SH-SY5Y (cell line): ENCODE results near the gene POU4F1.

ENCODE experiments used
- GATA2 ChIP-seq: IDR thresholded peaks from 2 replicates; pipeline ENCODE4 v1.6.1; 2011; ENCODE audit warnings: mild to moderate bottlenecking, low read depth, low read length
- GATA3 ChIP-seq: IDR thresholded peaks from 2 replicates; pipeline ENCODE4 v1.6.1; 2011; ENCODE audit warnings: low read depth, mild to moderate bottlenecking, low read length, moderate library complexity

Gene POU4F1, protein sequence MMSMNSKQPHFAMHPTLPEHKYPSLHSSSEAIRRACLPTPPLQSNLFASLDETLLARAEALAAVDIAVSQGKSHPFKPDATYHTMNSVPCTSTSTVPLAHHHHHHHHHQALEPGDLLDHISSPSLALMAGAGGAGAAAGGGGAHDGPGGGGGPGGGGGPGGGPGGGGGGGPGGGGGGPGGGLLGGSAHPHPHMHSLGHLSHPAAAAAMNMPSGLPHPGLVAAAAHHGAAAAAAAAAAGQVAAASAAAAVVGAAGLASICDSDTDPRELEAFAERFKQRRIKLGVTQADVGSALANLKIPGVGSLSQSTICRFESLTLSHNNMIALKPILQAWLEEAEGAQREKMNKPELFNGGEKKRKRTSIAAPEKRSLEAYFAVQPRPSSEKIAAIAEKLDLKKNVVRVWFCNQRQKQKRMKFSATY

DNA sequence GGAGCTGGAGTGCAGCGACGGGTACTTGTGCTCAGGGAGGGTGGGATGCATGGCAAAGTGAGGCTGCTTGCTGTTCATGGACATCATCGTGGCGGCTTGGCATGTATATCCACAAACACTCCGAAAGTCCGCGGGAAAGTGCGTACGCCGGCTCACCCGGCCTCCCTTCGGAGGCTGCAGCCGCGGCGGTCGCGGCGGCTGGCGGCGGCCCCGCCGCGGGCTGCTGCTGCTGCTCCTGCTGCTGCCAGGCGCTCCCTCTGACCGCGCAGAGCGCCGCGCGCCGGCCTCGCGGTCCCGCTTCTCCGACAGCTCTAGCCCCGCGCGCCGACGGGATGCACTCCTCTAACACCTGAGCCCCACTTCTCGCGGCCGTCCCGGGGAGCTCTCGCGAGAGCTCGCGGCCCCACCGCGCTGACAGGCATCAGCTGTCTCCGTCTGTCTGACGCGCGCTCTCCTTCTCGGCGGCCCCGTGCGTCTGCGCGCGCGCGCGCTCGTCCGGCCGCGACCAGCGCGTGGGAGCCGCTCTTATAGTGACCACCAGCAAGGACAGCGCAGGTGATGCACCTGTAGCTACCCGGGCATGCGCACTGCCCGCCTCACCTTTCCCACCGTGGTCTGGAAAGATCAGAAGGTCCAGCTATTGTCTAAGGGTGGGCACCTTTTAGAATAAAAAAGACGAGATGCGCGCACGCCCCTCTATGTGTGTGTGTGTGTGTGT, at the start of gene POU4F1:
TSS of gene POU4F1 (minus strand) at position 313 of the 718 bp plus-strand sequence. CDS start at position 87, 226 bp downstream.
- TF ChIP-seq GATA3: no peak
- no peak for TF ChIP-seq GATA2

DNA sequence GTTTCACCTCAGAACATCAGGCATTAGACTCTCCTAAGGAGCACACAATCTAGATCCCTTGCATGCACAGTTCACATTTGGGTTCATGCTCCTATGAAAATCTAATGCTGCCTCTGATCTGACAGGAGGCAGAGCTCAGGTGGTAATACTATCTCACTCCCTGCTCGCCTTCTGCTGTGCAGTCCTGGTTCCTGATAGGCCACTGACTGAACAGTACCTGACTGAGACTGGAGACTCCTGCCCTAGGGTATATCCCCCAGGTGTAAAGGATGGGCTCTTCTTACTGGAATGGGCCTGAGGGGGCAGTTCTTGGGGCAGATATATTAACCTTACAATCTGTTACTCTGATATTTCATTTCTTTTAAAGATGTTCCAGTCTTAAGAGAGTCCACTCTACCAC, 49.3 kb upstream of the POU4F1 start:
- TF ChIP-seq GATA2: no peak
- no peak for TF ChIP-seq GATA3

DNA sequence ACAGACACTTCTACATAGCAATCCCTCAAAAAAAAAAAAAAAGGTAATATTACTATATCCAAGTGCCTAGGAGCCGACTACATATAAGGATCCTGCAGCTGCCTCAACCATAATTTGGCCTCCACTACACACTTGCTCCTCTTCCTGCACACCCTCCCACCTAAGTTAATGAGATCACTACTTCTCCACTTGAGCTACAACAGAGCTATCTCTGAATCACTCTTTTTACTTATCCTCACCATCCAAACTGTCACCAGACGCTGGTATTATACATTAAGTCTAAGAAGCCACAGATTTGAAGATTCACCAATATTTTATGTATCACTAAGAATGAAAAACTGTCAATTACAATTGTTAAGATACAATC, 47.3 kb upstream of the POU4F1 start:
- TF ChIP-seq GATA2 (no peak), GATA3 (no peak)

DNA sequence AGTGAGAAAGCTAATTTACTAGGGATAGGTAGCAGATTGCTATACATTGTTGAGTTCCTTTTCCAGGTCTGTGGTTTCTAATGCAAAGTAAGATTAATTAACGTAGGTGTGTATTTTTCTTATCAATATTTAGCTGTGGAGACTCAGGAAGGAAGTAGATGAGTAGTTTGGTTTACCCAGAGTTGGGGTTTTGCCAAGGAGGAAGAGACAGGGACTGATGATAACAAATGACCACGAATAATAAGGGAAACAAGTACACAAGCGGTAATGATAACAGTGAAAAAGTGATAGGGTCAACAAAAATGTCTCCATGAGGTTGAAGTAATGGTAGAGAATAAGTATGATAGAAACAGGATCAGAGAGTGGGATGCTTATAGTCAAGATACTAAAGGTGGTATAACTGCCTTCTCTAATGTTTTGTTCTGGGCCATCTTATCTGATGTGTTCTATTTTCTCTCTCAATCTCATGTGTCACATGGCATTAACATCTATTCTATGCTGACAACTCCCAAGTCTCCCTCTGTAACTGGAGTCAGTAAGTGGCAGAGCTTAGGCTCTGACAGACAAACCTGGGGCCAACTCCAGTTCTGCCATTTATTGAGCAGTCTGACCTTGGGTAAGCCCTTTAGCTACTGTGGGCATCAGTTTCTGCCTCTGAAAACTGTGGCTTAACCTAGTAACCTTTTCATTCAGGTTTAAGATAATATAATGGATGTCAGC, 46.8 kb upstream of the POU4F1 start:
- TF ChIP-seq GATA2: no peak
- no peak for TF ChIP-seq GATA3

DNA sequence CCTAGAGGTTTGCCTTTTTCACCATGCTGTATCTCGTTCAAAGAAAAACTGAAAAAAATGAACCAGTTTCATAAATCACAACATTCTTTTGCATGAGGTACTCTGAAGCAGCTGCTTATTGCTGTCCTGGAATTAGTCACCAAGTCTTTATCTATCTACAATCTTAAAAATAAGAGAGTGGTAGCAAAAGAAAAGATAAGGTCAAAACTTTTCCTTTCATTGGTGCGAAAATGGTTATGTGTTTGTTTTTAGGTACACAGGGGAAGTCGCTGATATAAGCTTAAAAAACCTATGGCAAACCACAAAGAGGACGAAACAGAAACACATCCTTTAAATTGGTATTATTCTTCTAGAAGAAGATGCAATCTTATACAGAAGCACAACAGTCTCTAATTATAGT, 34.9 kb upstream of the POU4F1 start:
- TF ChIP-seq GATA3: no peak
- no peak for TF ChIP-seq GATA2

DNA sequence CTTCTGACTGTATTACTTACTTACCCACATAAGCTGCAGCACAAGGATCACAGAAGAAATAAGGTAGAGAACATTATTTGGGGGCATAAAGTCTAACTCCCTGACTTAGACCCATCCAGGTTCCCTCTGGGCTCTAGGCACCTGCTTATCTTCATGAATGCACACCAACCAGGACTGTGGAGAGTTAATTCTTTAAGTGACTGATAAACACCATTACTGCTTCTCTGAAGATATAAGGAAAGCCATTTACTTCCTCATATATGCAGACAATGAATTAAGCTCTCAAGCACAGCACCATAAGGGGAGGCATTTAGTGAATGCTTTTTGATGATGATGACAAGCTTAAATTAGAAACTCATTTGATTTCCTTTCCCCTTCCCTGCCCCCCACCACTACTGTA, 33.1 kb upstream of the POU4F1 start:
- no peak for TF ChIP-seq GATA3
- no peak for TF ChIP-seq GATA2

DNA sequence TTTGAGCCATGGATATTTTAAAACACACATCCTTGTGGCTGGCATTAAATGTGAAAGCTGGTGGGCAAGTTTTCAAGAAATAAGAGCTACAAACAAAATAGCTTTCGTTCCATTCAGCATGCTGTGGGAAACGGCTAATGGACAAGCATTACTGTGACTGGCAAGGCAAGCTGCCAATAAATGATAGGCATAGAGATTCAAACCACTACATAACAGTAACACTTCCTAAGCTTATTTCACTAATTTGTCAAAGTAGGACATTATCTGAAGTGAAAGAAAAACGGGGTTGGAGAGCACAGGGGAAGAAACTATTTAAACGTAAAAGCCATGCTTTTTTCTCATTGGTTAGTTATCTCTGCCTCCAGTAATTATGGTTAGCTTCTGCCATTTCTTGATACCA, 29.6 kb upstream of the POU4F1 start:
- TF ChIP-seq GATA2 (no peak), GATA3 (no peak)

DNA sequence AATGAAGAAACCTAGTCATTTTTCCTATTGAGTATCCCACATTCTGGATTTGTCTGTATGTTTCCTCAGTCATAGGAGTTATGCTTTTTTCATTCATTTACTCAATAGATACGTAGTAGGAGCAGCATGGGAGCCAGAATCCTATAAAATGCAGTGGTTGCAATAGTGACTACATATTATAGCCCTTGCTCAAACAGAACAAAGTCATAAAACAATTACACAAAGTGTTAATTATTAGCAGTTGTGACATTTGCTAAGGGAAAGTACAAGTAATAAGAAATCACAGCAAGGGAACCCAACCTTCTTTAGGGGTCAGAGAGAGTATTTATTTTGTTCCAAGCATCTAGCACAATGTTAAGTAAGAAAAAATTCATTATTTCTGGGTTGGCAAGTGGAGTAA, 27.7 kb upstream of the POU4F1 start:
- TF ChIP-seq GATA3 (no peak), GATA2 (no peak)

DNA sequence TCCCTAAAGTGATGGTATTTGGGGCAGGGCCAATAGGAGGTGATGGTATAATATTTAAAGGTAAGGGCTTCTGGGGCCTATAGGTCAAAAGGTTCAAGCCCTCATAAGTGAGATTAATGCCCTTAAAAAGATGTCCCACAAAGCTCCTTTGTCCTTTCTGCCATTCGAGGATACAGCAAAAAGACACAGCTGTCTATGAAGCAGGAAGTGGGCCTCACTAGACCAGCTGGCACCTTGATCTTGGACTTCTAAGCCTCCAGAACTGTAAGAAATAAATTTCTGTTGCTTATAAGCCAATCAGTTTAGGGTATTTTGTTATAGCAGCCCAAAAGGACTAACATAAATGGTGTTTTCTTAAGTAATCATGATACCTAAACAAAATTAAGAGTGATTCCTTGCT, 27.2 kb upstream of the POU4F1 start:
- no peak for TF ChIP-seq GATA2

DNA sequence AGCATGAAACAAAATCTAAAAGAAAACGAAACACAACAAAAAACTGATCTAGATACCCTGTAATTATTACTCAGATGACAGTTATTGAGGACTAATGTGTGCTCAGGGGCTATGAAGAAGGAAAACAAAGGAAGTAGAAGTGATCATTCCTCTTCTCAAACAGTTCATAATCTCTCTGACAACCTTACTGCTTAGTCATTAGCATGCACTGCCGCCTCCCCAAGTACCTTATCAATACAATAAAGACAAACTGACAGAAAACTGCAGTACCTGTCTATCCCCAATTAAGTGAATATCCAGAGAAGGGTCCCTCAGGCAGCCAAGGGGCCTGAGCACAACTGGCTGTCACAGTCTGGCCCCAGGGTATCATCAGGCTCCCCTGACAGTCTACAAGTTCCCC, 22.0 kb upstream of the POU4F1 start:
- TF ChIP-seq GATA3 (no peak), GATA2 (no peak)

DNA sequence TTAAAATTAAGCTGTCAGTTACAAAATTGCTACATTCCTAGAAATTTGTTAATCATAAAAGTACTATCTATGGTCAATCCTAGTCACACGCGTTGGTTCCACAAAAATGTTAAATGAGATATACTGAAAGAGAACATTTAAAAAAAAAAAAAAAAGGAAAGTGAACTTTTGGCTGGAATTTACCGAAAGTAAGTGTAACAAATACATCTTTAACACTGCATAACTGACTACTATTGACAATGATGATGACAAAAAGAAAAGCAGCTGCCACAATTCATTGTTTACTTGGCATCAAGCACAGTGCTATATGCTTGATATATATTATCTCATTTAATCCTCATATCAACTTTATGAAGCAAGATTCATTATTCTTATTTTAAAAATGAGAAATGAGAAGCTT, 19.8 kb upstream of the POU4F1 start:
- TF ChIP-seq GATA3 (no peak), GATA2 (no peak)

DNA sequence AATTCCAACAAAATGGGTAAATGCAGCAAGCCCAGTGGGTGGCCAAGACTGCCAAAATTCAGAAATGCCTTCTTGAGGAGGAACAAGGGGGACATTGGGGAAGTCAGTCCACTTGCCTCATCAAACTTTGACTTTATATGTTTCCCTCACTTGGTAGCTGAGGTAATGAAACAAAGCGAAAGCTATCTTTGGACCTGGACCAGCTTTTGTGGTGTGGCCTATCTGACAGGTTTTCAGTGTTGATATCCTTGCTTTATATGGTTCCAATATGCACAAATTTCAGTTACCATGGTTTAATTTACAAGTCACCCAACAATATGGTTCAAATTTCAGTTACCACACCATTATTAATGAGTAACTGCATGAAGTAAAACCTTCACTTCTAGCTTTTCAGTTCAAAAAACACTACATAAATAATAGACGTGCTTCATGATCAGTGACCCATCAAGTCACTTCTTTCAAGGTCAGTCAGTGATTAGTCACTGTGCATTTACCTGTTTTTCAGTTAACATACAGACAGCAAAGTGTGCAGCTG, 17.7 kb upstream of the POU4F1 start:
- TF ChIP-seq GATA2: no peak
- no peak for TF ChIP-seq GATA3

DNA sequence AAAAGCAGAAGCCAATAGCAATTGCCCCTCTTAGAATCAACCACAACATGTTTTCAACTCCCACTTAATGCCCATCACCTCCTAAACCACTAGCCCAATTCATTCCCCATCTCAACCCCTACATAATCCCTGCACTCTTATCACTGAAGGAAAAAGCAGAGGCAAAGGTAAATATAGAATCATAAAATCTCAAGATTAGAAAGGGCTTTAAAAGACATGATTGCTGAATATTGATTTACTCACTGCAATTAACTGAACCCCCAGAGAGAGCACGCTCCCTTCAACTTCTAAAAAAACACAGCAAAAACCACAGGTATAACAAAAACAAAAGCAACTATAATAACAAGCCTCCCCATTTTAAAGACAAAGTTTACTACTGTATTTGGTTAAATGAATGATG, 15.1 kb upstream of the POU4F1 start:
- TF ChIP-seq GATA2: no peak
- no peak for TF ChIP-seq GATA3

DNA sequence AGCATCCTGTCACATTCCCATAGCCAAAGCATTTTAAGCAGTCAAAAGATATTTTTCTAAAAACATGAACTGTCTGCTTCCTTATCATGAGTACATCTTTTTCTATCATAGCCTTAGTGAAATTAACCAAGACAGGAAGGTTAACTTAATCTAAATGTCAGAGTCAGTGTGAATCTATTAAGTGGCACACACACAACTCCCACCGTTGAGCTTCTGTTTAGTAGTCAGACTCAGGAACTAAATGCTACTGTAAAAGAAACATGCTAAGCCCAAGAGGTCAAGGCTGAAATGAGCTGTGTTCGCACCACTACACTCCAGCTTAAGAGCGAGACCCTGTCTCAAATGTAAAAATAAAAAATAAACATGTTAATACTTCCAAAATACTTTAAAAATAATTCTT, 7.7 kb upstream of the POU4F1 start:
- TF ChIP-seq GATA3 (no peak), GATA2 (no peak)
